Cerebellar nuclear complex (tissue), 1 donor: ENCODE results near the gene APOB.

Experiments
- DNase-seq, 2 experiments: peaks; one replicate each; lab custom pipeline; 2025; lab: John Stamatoyannopoulos, UW

Gene APOB

DNA sequence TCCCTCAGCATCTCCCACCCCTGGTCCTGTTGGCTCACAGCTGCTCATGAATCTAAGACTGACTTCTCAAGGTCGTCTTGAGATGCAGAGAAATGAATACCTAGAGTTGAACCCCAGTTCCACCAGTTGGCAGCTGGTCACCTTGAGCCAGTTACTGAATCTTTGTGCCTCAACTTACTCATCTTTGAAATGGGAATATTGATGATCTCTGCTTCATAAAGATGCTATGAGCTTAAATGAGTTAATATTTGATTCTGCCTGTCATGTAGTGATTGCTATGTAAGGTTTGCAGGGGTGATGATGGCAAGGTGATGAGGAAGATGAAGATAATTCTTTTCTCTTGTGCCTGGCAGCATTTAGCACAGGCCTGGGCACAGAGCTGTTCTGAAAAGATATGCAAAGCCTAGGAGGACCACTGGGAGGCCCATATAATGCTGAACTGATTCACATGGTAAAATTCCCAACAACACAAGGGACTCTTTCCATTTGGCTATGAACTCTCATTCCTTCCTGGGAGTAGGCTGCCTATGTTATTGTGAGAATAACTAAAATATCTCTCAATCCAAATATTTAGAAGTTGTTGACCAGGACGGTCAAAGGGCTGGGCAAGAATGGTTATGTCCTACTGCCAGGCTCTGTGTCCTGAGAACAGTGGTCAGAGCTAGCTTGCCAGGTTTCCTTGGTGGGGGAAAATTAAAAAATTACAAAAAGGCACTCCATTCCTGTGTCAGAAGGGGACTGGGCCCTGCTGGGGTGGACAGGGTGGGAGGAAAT lies 70.9 kb downstream of the APOB start:
- no peak for DNase-seq

DNA sequence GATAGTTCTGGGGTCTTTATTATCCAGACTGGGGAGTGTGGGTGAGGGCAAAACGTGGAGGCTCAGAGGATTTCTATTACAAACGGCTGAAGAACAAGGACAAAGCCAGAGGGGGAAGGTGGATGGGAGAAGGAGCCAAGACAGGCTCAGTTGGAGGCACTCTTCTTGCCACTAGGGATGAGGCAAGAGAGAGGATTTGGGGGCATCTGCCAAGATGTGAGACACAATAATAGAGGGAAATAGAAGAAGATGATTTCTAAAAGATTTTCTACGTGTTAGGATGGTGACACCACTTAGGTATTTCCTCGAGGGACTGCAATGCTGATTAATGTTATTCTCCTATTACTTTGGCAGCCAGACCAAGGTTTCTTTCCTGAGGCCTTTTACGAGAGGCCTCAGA lies 71.8 kb downstream of the APOB start:
- DNase-seq, result no peak

DNA sequence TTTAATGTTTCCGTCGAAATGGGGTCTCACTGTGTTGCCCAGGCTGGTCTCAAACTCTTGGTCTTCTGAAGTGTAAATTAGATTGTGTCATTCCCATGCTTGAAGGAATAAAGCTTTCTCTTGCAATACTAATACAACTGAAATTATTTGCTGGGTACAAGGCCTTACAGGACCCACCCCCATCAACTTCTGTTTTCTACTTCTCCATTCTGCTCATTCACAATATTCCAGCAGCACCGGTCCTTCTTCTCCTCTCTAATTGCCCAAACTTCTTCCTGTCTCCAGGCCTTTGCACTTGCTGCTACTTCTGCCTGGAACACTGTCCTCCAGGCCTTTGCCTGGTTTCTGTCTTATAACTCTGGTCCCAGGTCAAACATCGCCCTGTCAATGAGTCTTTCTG lies 73.8 kb downstream of the APOB start:
- no peak for DNase-seq

DNA sequence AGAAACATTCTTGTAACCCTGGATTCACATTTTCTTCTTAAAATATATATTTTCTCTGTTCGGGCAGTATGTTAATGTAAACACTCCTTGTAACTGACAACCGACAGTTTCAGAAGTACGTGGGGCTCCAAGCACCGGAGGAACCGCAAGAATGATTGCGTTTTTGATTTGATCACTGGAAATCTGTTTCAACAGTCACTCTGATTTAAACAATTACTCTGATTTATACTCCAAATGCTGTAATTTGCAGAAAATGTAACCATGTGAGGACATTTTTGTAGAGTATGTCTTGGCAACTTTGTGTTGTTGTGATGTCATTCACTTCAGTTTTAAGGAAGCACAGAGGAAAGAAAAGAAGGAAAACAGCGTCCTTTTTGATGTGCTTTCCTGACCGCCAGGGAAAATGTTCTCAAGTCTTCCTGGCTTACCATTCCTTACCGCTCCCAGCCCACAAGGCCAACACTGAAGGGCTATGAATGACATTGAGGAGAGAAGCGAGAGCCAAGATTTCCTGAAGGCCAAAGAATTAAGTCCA lies 77.7 kb downstream of the APOB start:
- no peak for DNase-seq

DNA sequence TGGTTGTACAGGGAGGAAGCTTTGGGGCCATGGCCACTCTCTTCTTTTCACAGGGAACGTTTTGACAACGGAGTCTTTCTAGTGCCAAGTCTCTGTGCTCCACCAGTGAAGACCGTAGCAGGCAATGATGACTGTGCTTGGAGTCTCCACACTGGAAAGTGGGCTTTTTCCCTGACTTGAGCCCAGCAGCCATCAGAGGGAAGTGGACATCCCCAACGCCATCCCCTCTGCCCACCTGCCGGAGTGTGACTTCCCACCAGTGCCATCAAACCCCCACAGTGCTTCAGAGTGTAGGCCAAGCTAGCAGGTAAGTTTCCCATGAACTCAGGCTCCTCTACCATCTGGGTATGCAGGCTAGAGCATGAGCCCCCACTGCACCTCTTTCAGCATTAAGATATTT lies 78.7 kb downstream of the APOB start:
- DNase-seq, result no peak

DNA sequence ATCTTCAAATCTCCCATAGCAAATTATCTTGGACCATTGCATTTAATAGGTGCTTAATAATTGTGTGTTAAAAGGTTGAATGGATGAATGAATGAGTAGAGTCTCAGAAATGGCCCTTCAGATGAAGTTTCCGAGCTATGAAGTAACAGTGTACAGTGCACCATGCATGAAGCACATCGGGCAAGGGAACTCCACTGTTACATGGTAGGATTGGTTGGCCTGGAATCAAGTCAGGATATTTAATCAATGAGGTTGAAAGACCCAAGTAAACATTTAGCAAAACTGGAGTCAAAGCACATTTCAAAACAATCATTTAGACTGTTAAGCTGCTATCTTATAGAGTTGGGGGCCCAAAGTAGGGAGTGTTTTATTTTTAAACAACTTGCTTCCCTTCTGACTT lies 80.0 kb downstream of the APOB start:
- no peak for DNase-seq

DNA sequence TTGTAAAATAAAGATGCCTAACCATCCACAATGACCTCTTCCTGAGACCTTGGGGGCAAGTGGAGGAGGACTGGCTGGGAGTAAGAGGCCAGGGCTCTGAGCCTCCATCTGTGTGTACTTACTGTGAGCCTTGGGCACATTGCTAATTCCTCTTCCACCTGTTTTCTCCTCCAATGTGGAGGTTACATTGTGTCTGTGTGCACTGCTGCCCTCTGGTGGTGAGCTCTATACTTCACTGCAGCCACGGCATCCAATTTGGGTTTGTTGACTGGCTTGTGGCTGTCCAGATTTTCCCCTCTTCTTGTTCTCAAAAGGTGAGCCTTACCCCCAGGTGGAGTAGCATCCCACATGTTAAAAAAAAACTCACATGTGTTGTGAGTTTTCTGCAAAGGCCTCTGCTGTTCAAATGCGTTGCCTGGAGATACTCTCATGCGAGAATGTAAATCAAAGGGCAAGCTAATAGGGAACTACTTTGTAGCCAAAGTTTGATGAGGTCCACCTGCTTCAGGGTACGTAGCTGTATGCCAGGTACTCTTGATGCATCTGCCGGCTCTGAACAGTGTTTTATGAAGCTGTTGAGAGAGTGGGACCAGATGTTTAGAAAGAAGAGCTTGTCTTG lies 80.8 kb downstream of the APOB start:
- DNase-seq, result peak; percentile 7 to 82

DNA sequence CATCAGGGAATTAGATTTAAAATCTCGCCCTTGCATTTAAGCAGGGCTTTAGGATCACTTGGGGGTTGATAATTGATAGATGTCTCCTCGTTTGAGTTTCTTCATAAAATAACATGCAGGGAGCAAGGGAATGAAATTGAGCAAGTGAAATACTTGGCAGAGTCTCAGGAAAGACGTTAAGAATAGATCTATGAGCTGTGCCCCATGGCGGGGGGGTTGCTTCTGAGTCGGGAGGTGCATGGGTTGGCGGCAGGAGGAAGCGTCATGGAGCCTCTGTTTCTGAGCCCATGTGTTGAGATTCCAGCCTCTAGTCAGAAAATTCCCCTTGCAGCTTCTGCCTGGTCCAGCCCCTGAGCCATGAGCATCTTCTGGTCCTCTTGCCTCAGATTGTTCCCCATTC lies 82.0 kb downstream of the APOB start:
- no peak for DNase-seq

DNA sequence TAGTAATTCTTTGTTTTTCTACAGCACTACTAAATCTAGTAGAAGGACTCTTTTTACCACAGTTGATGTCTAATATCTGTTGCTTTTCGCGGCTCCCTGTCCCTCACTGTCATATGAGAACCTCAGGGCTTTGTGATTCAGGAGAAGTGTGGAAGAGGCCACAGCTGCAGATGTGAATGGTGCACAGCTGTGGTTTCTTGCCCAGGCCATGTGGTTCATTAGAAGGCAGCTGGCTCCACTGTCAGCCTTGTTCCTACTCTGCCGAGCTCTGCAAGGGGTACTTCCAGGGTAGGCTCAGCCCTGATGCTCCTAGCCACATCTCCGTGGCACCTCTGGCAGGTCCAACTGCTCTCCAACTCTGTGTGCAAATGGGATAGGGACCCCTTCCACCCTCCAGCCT lies 83.9 kb downstream of the APOB start:
- no peak for DNase-seq

DNA sequence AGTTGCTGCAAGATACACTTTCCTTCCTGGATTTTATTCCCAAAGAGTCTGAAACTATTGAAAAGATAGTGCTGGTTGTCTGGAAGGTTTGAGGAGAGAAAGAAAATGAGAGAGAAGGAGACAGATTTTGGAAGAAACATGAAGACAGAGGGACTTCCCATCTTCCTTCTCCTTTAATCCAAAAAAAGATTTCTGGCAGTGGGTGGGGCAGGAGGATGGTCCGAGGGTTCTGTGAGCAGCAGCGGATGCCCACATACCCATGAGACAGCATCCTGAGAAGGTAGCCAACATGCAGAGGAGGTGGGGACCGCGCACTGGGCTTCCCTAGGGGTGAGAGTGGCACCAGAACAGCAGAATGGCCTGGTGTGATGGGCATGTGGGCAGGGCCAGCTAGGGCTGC lies 84.6 kb downstream of the APOB start:
- DNase-seq, result no peak

DNA sequence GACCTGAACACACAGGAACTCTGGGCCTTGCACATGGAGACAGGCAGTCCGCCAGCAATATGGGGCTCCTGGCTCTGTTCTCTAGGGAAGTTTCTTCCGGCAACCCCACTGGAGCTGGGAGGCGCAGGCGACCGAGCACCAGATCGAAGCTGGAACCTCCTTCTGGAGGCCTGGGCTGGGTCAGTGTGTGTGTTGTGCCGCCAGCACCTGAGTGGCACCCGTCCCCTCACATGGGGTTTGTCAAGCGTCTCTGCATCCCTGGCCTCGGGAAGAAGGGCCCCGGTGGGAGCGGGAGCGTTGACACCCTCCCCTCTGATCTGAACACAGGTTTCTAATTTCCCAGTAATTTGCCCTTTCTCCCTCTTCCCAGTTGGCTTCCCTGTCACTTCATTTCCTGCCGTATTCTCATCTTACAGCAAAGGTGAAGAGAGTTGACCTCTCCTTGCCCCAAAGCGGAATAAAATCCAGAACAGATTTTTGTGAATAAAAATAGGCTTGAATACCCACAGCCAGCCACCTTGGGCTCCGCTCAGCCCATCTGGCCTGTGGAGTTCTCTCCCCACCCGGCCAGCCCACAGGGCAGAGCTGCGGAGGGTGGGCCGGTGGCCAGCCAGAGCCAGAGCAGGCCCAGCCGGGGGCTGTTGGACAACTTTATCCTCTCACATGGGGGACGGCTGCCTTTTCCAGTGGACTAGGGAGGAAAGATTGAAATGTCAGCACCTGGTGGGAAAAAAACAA lies 85.9 kb downstream of the APOB start:
- DNase-seq, result no peak

DNA sequence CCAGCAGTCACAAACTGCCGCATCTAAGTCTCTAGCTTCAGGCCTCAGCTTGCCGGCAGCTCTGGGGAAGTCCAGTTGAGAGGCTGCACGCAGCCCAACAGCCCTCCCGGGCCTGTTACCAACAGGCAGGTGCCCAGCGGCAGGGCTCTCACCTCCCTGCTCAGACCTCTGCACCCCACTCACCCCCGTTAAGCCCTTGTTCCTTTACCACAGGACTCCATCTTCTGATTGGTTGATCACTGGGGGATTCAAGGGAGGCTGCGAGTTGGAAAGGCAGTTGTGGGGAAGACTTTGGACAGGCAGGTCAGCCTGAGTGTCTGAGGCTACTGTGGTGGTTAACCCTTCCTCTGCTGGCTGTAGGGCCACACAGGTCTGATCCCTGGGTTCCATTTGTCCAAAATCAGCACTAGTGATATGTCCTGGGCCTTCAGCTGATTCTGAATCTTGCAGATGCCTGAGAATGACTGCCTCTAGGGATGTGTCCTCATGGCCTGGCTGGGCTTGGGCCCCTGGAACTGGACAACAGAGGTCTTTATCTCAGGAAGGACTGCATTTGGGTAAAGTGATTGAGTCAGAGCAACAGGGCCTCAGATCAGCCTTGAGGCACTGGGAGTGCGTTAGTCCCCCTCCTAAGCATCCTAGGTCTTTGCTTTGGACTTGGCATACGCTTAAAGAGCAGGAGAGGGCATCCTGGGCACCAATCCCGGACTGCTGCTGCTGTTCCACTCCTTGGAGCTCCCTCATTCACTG lies 88.4 kb downstream of the APOB start:
- no peak for DNase-seq

DNA sequence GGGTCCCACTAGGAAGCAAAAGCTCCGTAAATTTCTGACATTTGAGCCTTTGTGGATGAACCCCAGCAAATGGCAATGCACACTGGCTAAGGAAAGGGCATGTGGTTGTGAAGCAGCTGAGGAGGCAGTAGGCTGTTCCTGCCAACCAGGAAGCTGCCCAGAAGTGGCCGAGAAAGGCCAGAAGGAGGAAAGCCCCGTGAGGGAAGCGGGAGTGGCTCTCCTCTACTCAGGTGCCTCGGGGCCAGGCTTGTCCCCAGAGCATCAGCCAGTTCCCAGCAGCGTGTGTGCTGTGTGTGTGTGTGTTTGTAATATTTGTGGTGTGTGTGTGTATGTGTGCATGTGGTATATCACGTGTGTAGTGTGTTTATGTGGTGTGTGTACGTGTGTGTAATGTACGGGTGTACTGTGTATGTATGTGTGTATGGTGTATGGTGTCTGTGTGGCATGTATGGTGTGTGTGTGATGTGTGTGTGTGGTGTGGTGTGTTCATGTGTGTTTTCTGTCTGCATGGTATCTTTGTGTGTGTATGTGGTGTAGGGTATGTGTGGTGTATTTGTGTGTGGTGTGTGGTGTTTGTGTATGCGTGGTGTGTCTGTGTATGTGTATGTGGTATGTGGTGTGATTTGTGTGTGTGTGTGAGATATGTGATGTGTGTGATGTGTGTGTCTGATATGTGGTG lies 90.6 kb downstream of the APOB start:
- DNase-seq, result no peak
